GM13976 (cell line): ENCODE measurements around the gene UTP14A.

Experiments
- DNase-seq: peaks from one replicate; pipeline ENCODE4 v3.0.0; 2012; ENCODE audit warnings: low spot score
- CTCF ChIP-seq: IDR thresholded peaks from 2 replicates; pipeline ENCODE4 v1.5.1; 2012; ENCODE audit warnings: borderline replicate concordance, mild to moderate bottlenecking; ENCODE audit not compliant: insufficient read depth; ENCODE audit errors: extremely low read depth, missing control alignments, control extremely low read depth
- in situ Hi-C: fragments of 300-500 bp; cut with MboI; formaldehyde crosslinking; loops from one replicate; pipeline ENCODE4 v1.12.0; 2022; ENCODE audit warnings: low sequenced_read_pairs, mixed read lengths, inconsistent platforms; ENCODE audit not compliant: unreplicated experiment

Gene UTP14A

GRCh38 chrX:129900054-129900453 lies 5.9 kb upstream of the UTP14A start:
- in situ Hi-C loops: no loop called here
- no peak for DNase-seq
- no peak for TF ChIP-seq CTCF

GRCh38 chrX:129908636-129909035 lies 2.7 kb downstream of the UTP14A start:
- TF ChIP-seq CTCF: no peak
- in situ Hi-C loops: no loop called here
- DNase-seq: no peak

- in situ Hi-C loops: no loop called here
- TF ChIP-seq CTCF: peak; percentile 53
- DNase-seq: peak; percentile 60
These were observed 19.5 kb downstream of the UTP14A start for GRCh38 chrX:129925305-129926092.

GRCh38 chrX:129930941-129931410 lies 25.0 kb downstream of the UTP14A start:
- no peak for TF ChIP-seq CTCF
- in situ Hi-C loops: no loop called here
- DNase-seq: no peak

- in situ Hi-C loops: no loop called here
- TF ChIP-seq CTCF: no peak
- DNase-seq: peak; percentile 84
These were observed 25.5 kb downstream of the UTP14A start for GRCh38 chrX:129931411-129932015.

GRCh38 chrX:129932016-129932820 lies 26.3 kb downstream of the UTP14A start:
- in situ Hi-C loops: no loop called here
- no peak for TF ChIP-seq CTCF
- DNase-seq: peak; percentile 89
